ENCODE measurements around the gene ZNF782.
"Not testable (repeated sequence)": the region's sequence is repeated elsewhere in the genome, so short reads cannot be mapped to it uniquely, and the experiment has no call there.

Gene ZNF782

GRCh38 chr9:96853781-96854650 is at the start of gene ZNF782:
Gene ZNF782 (minus strand): TSS chr9:96854514. CDS start chr9:96851961, 2,553 bp downstream.
- in situ Hi-C loops (cut with MboI; ENCODE audit: low sequenced_read_pairs), result no loop called here

GRCh38 chr9:96900010-96900409 is 45.7 kb upstream of the ZNF782 start:
- in situ Hi-C loops (cut with MboI; ENCODE audit: low sequenced_read_pairs), result not testable (repeated sequence)

- in situ Hi-C loops (cut with MboI; ENCODE audit: low sequenced_read_pairs), result no loop called here
Measured at GRCh38 chr9:96892131-96892530, 37.8 kb upstream of the ZNF782 start.

DNA sequence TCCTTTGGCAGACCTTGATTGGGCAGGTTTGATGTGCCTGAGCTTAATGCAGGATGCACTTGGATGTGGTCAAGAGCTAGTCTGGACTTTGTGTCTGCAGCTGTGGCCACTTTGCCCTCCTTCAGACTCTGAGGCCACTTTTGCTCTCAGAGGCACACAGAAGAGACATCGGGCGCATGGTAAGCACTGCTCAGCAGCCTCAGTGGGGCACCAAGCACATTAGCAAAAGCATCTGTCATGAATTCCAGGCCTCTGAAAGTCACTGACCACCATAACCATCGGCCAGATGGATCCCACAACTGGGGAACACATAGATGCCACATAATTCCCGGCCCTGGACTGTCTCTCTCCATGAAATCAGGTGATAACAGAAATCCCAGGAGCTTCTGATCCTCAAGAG is 34.3 kb upstream of the ZNF782 start:
- in situ Hi-C loops (cut with MboI; ENCODE audit: low sequenced_read_pairs), result no loop called here

DNA sequence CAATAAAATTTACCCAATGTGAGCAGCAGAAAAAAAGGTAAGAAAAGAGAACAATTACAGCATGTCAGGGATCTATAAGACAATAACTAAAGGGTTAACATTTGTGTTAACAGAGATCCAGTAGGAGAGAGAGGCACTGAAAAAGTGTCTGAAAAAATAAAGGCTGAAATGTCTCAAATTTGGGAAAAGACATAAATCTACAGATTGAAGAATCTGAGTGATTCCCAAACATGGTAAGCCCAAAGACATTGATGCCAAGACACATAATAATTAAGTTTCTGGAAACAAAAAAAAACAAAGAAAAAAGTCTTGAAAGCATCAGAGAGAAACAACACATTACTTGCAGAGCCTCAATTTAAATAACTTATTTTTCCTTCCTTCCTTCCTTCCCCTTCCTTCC is 31.1 kb upstream of the ZNF782 start:
- in situ Hi-C loops (cut with MboI; ENCODE audit: low sequenced_read_pairs), result no loop called here

- in situ Hi-C loops (cut with MboI; ENCODE audit: low sequenced_read_pairs), result no loop called here
Measured at GRCh38 chr9:96884443-96884842, 30.1 kb upstream of the ZNF782 start.

- in situ Hi-C loops (cut with MboI; ENCODE audit: low sequenced_read_pairs), result no loop called here
Measured at GRCh38 chr9:96883922-96884321, 29.6 kb upstream of the ZNF782 start.

DNA sequence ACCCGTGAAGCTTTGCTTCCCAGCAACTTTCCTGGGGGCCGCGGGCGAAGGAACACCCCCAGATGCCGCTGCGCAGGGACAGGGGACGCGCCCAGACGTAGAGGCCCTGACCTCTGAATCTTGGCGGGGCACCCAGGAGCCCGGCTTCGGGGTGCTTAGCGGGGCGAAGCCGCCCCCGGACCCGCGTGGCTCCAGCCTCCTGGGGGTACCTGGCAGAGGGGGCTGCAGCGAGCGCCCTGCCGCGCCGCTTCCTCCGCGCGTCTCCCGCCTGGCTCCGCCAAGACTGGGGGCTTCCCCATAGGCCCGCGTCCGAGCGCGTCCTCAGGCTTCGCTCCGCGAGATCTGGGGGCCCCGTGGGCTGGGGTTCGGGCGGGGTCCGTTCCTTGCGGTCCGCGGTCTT is 23.0 kb upstream of the ZNF782 start:
- in situ Hi-C loops (cut with MboI; ENCODE audit: low sequenced_read_pairs), result no loop called here

DNA sequence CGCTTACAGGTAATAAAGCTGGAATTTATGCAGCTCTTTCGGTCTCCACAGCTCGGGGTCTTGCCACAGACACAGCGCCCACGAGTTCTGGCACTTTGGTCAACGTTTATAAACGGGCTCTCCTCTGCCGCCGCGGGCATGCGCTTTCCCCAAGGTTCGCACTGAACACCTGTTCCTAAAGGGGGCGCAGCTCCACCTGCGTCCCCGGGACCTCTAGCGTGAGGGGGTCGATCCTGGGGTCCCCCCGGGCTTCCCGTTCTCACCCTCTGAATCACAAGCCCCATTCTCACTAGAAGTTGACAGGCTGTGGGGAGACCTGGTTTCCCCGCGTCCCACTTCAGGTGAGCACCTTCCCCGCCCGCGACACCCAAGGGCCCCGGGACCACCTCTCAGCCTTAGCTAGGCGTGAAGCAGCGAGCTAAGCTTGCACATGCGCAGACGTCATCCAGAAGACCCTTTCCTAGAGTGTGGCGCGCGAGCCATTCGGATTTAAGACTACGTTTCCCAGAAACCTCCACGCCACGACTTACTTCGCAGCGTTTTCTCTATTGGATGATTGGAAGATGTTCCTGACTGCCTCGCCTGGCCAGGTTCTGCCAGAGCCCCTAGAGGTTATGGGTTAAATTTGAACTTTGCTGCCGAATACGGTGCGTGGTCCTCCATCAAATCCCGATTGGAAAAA is 21.3 kb upstream of the ZNF782 start:
- in situ Hi-C loops (cut with MboI; ENCODE audit: low sequenced_read_pairs), result no loop called here

DNA sequence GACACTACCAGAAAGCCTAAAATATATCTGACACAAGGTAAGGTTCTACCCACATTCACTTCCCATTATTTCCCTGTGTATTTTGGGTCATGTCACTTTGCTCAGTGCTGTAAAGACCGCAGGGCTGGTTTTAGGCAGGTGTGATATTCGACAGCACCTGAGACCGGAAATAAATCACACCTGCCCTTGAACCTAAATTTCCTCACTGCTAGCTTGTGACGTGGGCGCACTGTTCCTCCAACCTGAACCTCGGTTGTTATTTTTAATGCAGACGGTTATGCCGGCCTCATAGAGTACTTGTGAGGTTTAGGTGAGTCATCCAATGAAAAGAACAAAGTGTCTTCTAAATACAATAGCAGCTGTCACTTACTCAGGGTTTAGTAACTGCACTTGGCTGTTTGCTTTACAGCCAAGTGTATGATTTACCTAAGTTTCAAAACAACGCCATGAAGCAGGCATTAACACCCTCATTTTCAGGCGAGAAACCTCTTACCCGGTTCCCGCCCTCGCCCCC is 20.7 kb upstream of the ZNF782 start:
- in situ Hi-C loops (cut with MboI; ENCODE audit: low sequenced_read_pairs), result no loop called here

DNA sequence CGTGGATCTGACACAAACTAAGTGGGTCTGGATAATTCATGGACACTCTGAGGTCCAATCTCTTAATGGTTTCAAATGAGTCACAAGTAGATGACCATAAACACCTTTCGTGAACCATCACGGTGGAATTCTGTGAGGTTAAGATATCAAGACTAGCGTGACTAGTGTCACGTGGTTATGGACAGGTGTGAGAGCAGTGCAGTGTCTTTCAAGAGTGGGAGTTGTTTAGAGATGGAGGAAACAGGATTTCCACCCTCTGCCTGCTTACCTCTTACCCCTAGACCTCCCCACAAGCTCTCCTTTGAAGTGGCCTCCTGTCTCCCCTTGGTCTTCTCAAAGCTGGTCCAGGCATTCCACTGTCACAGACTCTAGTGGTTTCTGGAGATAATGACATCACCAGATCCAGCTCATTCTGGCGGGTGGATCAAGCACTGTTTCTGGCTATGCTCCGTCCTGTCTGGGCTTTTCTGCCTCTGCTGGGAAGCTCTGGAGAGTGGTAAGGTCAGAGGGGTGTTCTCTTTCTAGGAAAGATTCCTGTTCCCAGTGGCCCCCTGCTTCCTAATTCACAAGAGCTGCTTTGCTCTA is 20.0 kb upstream of the ZNF782 start:
- in situ Hi-C loops (cut with MboI; ENCODE audit: low sequenced_read_pairs), result no loop called here

DNA sequence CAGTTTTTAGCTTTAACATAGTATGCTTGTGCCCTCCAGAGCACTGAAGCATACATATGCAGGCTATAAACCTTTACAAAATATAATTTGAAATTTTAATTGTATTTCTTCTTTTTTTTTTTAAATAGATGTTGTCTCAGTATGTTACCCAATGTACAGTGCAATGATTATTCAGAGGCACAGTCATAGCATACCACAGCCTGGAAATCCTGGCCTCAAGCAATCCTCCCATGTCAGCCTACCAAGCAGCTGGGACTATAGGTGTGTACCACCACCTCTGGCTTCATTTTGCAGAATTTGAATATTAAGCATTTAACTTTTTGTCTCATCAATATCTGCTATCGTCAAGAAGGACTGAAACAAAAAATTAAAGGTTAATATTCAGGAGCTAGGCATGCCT is 16.9 kb upstream of the ZNF782 start:
- in situ Hi-C loops (cut with MboI; ENCODE audit: low sequenced_read_pairs), result no loop called here

GRCh38 chr9:96868709-96869108 is 14.4 kb upstream of the ZNF782 start:
- in situ Hi-C loops (cut with MboI; ENCODE audit: low sequenced_read_pairs), result no loop called here

DNA sequence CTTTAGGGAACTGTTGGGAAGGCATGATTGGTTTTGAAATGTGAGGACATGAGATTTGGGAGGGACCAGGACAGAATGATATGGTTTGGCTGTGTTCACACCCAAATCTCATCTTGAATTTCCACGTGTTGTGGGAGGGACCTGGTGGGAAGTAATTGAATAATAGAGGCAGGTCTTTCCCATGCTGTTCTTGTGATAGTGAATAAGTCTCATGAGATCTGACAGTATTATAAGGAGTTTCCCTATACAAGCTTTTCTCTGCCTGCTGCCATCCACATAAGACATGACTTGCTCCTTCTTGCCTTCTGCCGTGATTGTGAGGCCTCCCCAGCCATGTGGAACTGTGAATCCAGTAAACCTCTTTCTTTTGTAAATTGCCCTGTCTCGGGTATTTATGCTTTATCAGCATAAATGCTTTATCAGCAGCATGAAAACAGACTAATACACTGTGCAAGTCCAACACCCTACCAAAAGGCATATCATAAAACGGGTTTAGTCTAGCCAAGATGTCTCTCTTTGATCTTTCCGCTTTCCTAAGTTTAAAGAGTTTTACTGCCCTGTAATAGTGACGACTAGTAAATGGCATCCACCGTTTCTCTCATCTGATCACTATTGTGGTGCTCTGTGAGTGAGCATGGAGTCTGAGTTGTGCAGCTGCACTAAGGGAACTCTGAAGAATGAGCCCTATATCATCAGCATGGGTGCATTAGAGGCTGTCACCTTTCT is 12.9 kb upstream of the ZNF782 start:
- in situ Hi-C loops (cut with MboI; ENCODE audit: low sequenced_read_pairs), result no loop called here

GRCh38 chr9:96865240-96865639 is 10.9 kb upstream of the ZNF782 start:
- in situ Hi-C loops (cut with MboI; ENCODE audit: low sequenced_read_pairs), result not testable (repeated sequence)

GRCh38 chr9:96859461-96860198 is 5.3 kb upstream of the ZNF782 start:
- in situ Hi-C loops (cut with MboI; ENCODE audit: low sequenced_read_pairs), result no loop called here

- in situ Hi-C loops (cut with MboI; ENCODE audit: low sequenced_read_pairs), result no loop called here
Measured at GRCh38 chr9:96858670-96859069, 4.4 kb upstream of the ZNF782 start.

DNA sequence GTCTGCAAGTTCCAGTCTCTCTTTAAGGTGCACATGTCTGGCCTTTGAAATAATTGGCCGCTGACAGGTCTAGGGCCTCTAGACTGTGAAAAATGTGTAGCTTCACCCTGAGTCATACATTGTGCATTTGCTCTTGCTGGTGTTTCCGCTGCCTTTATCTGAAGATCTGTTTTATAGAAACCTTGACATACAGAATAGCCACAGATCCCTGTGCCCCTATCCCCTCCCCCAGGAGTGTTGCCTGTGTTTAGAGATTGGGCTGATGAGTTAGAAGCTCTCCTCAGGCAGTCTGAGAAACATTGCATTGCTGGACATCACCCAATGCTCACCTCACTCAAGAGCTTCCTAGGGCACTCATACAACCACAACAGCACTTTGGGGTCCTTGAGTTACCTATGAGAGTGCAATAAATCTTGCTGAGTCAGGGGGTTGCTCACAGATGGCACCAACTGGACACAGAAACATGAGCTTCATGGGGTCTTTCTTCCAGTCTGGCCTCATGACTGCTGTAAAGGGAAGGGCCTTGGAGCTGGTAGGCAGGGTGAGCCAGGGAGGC is 3.8 kb upstream of the ZNF782 start:
- in situ Hi-C loops (cut with MboI; ENCODE audit: low sequenced_read_pairs), result no loop called here

DNA sequence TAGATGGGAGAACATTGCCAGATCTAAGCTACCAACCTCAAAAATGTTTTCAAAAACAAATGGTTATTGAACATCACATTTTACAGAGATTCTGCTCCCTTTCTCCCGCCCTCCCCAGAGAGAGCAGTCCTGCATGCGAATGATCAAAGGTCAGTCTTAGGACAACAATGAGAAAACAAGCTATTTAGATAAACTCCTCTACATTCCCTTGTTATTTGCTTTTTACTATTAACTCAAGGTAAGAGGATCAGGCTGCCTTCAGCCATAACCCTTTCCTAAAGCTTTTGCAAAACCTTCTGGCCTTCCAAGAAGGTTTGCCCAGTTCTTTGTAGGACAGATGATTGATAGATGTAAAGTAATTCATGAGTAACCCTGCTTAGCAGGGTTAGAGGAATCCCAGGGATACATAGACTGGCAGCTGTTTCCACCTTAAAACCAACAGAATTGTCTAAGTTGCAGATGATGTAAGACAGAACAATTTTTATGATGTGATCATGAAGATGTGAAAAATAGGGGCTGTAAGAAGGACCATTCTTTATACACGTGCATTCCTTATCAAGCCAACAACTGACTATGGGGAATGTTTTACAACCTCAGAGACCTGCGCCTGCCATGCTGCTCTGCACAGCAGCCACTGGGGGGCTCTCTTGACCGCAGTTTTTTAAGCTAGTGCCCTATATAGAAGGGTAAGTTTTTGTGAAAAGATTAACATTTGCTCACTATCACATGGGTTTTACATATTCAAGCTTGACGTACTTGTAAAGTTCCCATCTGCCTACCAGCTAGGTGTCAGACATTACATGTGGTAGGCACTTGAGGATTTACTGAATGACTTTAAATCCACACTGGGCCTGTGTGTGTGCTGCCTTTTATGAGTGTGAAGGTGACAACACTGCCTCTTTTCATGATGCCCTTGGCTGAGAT is 2.3 kb upstream of the ZNF782 start:
- in situ Hi-C loops (cut with MboI; ENCODE audit: low sequenced_read_pairs), result no loop called here

All from hTERT RPE-1 (cell line).